NOMO-1 treated with DMSO at 0.1 percent for 48 hours (cell line): Measurements from ENCODE around the gene BEGAIN.

Experiments
- DNase-seq: peaks from one replicate; lab custom pipeline; 2025; ENCODE audit not compliant: unreplicated experiment; lab: John Stamatoyannopoulos, UW

The BEGAIN gene

GRCh38 chr14:100582496-100583165 is 4.6 kb downstream of the BEGAIN start:
- DNase-seq = no peak

GRCh38 chr14:100581228-100582145 is 5.7 kb downstream of the BEGAIN start:
- DNase-seq = no peak

- no peak for DNase-seq
Observed at GRCh38 chr14:100580316-100581227, 6.6 kb downstream of the BEGAIN start.

- DNase-seq = no peak
Observed at GRCh38 chr14:100578552-100578951, 8.7 kb downstream of the BEGAIN start.

- DNase-seq = no peak
Observed at GRCh38 chr14:100577986-100578431, 9.2 kb downstream of the BEGAIN start.

- DNase-seq = no peak
Observed at GRCh38 chr14:100577321-100577985, 9.8 kb downstream of the BEGAIN start.

- no peak for DNase-seq
Observed at GRCh38 chr14:100576091-100577085, 10.8 kb downstream of the BEGAIN start.

GRCh38 chr14:100575266-100575995 is 11.8 kb downstream of the BEGAIN start:
- DNase-seq = no peak

GRCh38 chr14:100574642-100575031 is 12.6 kb downstream of the BEGAIN start:
- DNase-seq = no peak

GRCh38 chr14:100573757-100574641 is 13.2 kb downstream of the BEGAIN start:
- no peak for DNase-seq

GRCh38 chr14:100573002-100573756 is 14.0 kb downstream of the BEGAIN start:
- no peak for DNase-seq

- DNase-seq = no peak
Observed at GRCh38 chr14:100572543-100572942, 14.7 kb downstream of the BEGAIN start.

- no peak for DNase-seq
Observed at GRCh38 chr14:100571837-100572236, 15.4 kb downstream of the BEGAIN start.

GRCh38 chr14:100570726-100571454 is 16.3 kb downstream of the BEGAIN start:
- DNase-seq = no peak

- DNase-seq = no peak
Observed at GRCh38 chr14:100569734-100570286, 17.4 kb downstream of the BEGAIN start.
